Osteoblast (primary cell): ENCODE measurements around the gene PCDHA2. TPM values are rescaled to one million over a fixed set of nuclear protein-coding genes. Genes with fewer than 3 reads are reported as not detected.

ENCODE experiments used
- DNase-seq: peaks from one replicate; pipeline ENCODE4 v3.0.0; 2011; ENCODE audit warnings: low spot score, mixed read lengths; ENCODE audit not compliant: insufficient read length; ENCODE audit errors: missing footprints
- H2AFZ ChIP-seq: 2 replicates; pipeline ENCODE4 v1.6.0; 2011; ENCODE audit warnings: mild to moderate bottlenecking, low read length
- H3K27ac ChIP-seq: 2 replicates; pipeline ENCODE4 v1.5.1; 2011; ENCODE audit warnings: mild to moderate bottlenecking, low read depth, low read length, moderate library complexity
- H3K27me3 ChIP-seq: 2 replicates; pipeline ENCODE4 v1.6.0; 2012; ENCODE audit warnings: mild to moderate bottlenecking, control low read depth, inconsistent platforms, low read length, moderate library complexity; ENCODE audit not compliant: insufficient read depth
- H3K36me3 ChIP-seq: 2 replicates; pipeline ENCODE4 v1.5.1; 2011; ENCODE audit warnings: mild to moderate bottlenecking, low read length, control low read depth, moderate library complexity; ENCODE audit not compliant: insufficient read depth
- H3K4me1 ChIP-seq: 2 replicates; pipeline ENCODE4 v1.5.1; 2011; ENCODE audit warnings: mild to moderate bottlenecking, low read length, control low read depth, moderate library complexity; ENCODE audit not compliant: insufficient read depth
- H3K4me2 ChIP-seq: 2 replicates; pipeline ENCODE4 v1.6.0; 2011; ENCODE audit warnings: mild to moderate bottlenecking, low read length; ENCODE audit not compliant: insufficient read depth
- H3K4me3 ChIP-seq: fragments of 200-600 bp; sonication (generic); 3 replicates; pipeline ENCODE4 v1.5.1; 2012; ENCODE audit warnings: mild to moderate bottlenecking, low read length, inconsistent platforms; ENCODE audit not compliant: insufficient read depth
- H3K79me2 ChIP-seq: 2 replicates; pipeline ENCODE4 v1.6.0; 2012; ENCODE audit warnings: mild to moderate bottlenecking, low read length, control low read depth, inconsistent platforms; ENCODE audit not compliant: insufficient read depth
- H3K9me3 ChIP-seq: 2 replicates; pipeline ENCODE4 v1.5.1; 2011; ENCODE audit warnings: low read depth, low read length, control low read depth
- H4K20me1 ChIP-seq: 2 replicates; pipeline ENCODE4 v1.6.0; 2012; ENCODE audit warnings: mild to moderate bottlenecking, low read length, control low read depth; ENCODE audit not compliant: insufficient read depth
- CTCF ChIP-seq: IDR thresholded peaks from 2 replicates; pipeline ENCODE4 v1.5.1; 2011; ENCODE audit warnings: mild to moderate bottlenecking, low read depth, low read length, moderate library complexity; ENCODE audit errors: extremely low read depth
- total RNA-seq: library from RNA; depleted of rRNA; stranded (reverse); fragments of >200 nt; gene quantifications from 2 replicates; pipeline ENCODE4 v1.2.3, GENCODE V29; 2012

Gene PCDHA2
- under 0.01 and 0.29 TPM in 2 replicates for total RNA-seq

GRCh38 chr5:140794595-140795258 lies at the start of gene PCDHA2:
PCDHA2 (plus strand) TSS chr5:140794852.
- TF ChIP-seq CTCF: no peak
- DNase-seq: no peak
- no peak within 1 kb of the TSS for H3K27ac ChIP-seq
- no peaks in the 10 kb centered on the region for H3K79me2 ChIP-seq
- no peaks in the 10 kb centered on the region for H3K27me3 ChIP-seq
- H3K4me3 ChIP-seq: no peak within 1 kb of the TSS
- H3K4me1 ChIP-seq: no peaks in the 10 kb centered on the region
- no peaks in the 10 kb centered on the region for H3K36me3 ChIP-seq
- H3K9me3 ChIP-seq: no peaks in the 10 kb centered on the region
- H3K4me2 ChIP-seq: peak within 1 kb of the TSS; percentile 2
- H2AFZ ChIP-seq: no peak within 1 kb of the TSS
- H4K20me1 ChIP-seq: no peaks in the 10 kb centered on the region

GRCh38 chr5:140753561-140753960 lies 41.1 kb upstream of the PCDHA2 start:
- H3K27me3 ChIP-seq: no peaks in the 10 kb centered on the region
- no peak for DNase-seq
- no peak for TF ChIP-seq CTCF
- peaks cover 4% of the 10 kb centered on the region for H3K9me3 ChIP-seq
- H3K27ac ChIP-seq: no peak overlapping the region
- no peak overlapping the region for H3K4me2 ChIP-seq
- H4K20me1 ChIP-seq: no peaks in the 10 kb centered on the region
- no peak overlapping the region for H2AFZ ChIP-seq
- no peak overlapping the region for H3K4me3 ChIP-seq
- H3K4me1 ChIP-seq: no peaks in the 10 kb centered on the region
- H3K79me2 ChIP-seq: no peaks in the 10 kb centered on the region
- H3K36me3 ChIP-seq: no peaks in the 10 kb centered on the region

GRCh38 chr5:140764177-140764973 lies 30.3 kb upstream of the PCDHA2 start:
- no peak overlapping the region for H3K4me3 ChIP-seq
- no peaks in the 10 kb centered on the region for H3K27me3 ChIP-seq
- H2AFZ ChIP-seq: no peak overlapping the region
- no peaks in the 10 kb centered on the region for H3K36me3 ChIP-seq
- DNase-seq: no peak
- no peak overlapping the region for H3K4me2 ChIP-seq
- H3K79me2 ChIP-seq: no peaks in the 10 kb centered on the region
- TF ChIP-seq CTCF: no peak
- no peaks in the 10 kb centered on the region for H4K20me1 ChIP-seq
- H3K9me3 ChIP-seq: peaks cover 15% of the 10 kb centered on the region
- H3K4me1 ChIP-seq: no peaks in the 10 kb centered on the region
- no peak overlapping the region for H3K27ac ChIP-seq

GRCh38 chr5:140767444-140767843 lies 27.2 kb upstream of the PCDHA2 start:
- H3K36me3 ChIP-seq: no peaks in the 10 kb centered on the region
- H3K27me3 ChIP-seq: no peaks in the 10 kb centered on the region
- no peak for DNase-seq
- no peaks in the 10 kb centered on the region for H3K4me1 ChIP-seq
- TF ChIP-seq CTCF: no peak
- H3K27ac ChIP-seq: no peak overlapping the region
- H3K9me3 ChIP-seq: peaks cover 17% of the 10 kb centered on the region
- no peak overlapping the region for H3K4me3 ChIP-seq
- H3K79me2 ChIP-seq: no peaks in the 10 kb centered on the region
- H2AFZ ChIP-seq: no peak overlapping the region
- H4K20me1 ChIP-seq: no peaks in the 10 kb centered on the region
- no peak overlapping the region for H3K4me2 ChIP-seq
